Pancreas (tissue), 10 donors: ENCODE measurements around the gene POLR3F. TPM values are rescaled to one million over a fixed set of nuclear protein-coding genes. Genes with fewer than 3 reads are reported as not detected.

Experiments
- ATAC-seq, 4 donors: fragments of 200-7000 bp; cut with Tn5 transposase; one replicate each; pipeline versions ENCODE4 v1.8.0 to v1.9.1; 2020; ENCODE audit warnings: mild to moderate bottlenecking in 4 of 4, moderate library complexity in 4 of 4
- DNase-seq, 6 donors: peaks; one replicate each; pipeline ENCODE4 v3.0.0-alpha.2; 2020
- FAIRE-seq: peaks from 2 replicates; lab custom pipeline; 2012; peaks lifted over from hg19 to GRCh38; lab: Jason Lieb, UNC
- H3K27ac ChIP-seq, 4 donors: fragments of 200-600 bp; sonication (generic); 1 replicate in 3 of 4; 2 replicates in 1 of 4; pipeline versions ENCODE4 v1.5.0 to v1.8.0; 2020
- H3K27me3 ChIP-seq, 4 donors: fragments of 200-600 bp; one replicate each; pipeline ENCODE4 v1.8.0; 2021
- H3K36me3 ChIP-seq, 3 donors: fragments of 200-600 bp; sonication (generic) in 1 of 3; one replicate each; pipeline versions ENCODE4 v1.5.0 to v1.8.0; 2020 to 2021
- H3K4me1 ChIP-seq, 3 donors: fragments of 200-600 bp; one replicate each; pipeline ENCODE4 v1.8.0; 2021
- H3K4me3 ChIP-seq, 4 donors: fragments of 200-600 bp; sonication (generic) in 2 of 4; one replicate each; pipeline versions ENCODE4 v1.5.0 to v1.8.0; 2020 to 2021
- H3K9me3 ChIP-seq, 4 donors: fragments of 200-600 bp; one replicate each; pipeline ENCODE4 v1.8.0; 2021
- CTCF ChIP-seq, 4 donors: fragments of 200-600 bp; sonication (generic) in 3 of 4; IDR thresholded peaks; one replicate each; pipeline versions ENCODE4 v1.5.0 to v1.8.0; 2021; ENCODE audit warnings: antibody characterized with exemption in 4 of 4
- WGBS, 2 donors: extraction: QIAGEN DNeasy Blood & Tissue Kit; methylation state at CpG; one replicate each; pipeline ENCODE4 v1.1.7; 2013; 5-methylcytosine and 5-hydroxymethylcytosine counted together
- intact Hi-C, 3 donors: fragments of 100-400 bp; cut with DNase I; formaldehyde crosslinking; loops; one replicate each; pipeline versions ENCODE4 v1.11.1 to v1.14.2; 2022
- polyA plus RNA-seq, 2 donors: library from polyadenylated mRNA; stranded (reverse); fragments of 200-250 nt; gene quantifications; one replicate each; pipeline ENCODE4 v1.2.3, GENCODE V29; 2013
- total RNA-seq, 6 donors: library from RNA; stranded (reverse); fragmentation: NEBNext Ultra II Directional in 4 of 6; extraction: Animal tissue kit (Norgen Biotek cat#: 25700) in 4 of 6; gene quantifications; one replicate each; pipeline versions ENCODE4 v1.2.1 to v1.2.4, GENCODE V29; 2021 to 2023
- donor health status: healthy with polysubstance abuse.
- donor health status: DM: no; HTN: no; CAD: no; lungs with moderate emphysema.
- donor health status: DM: no; HTN: no; CAD: no.
- donor health status: control.
- donor health status: control.
- donor health status: Bipolar disorder and iron deficiency.
- donor health status: DM: yes; HTN: yes; CAD: no.
- donor health status: DM: no; HTN: no; CAD: no.
- donor health status: DM: no; HTN: no; CAD: no.
- donor health status: DM: yes; HTN: yes; CAD: no.

The POLR3F gene
- total and polyA plus RNA-seq, 8 donors, result 3.3 to 8.6 (median 4.0) TPM

- ATAC-seq (no peak), FAIRE-seq (no peak), DNase-seq (no peak)
- Histone ChIP-seq H3K4me3 (no peak overlapping the region), H3K27me3 (no peaks in the 10 kb centered on the region), H3K9me3 (no peaks in the 10 kb centered on the region), H3K4me1 (no peaks in the 10 kb centered on the region), H3K36me3 (no peaks in the 10 kb centered on the region), H3K27ac (no peak overlapping the region)
- intact Hi-C loops, result no loop called here
- 82 to 83% methylated on average over 3 of the region's 3 CpGs for WGBS, 2 donors
- TF ChIP-seq CTCF (IDR thresholded peaks at IDR 0.05), result no peak
Measured at GRCh38 chr20:18456600-18456999, 10.6 kb upstream of the POLR3F start.

GRCh38 chr20:18465536-18466200 lies 1.5 kb upstream of the POLR3F start:
- WGBS, 2 donors, result 28 to 30% methylated on average over 6 of the region's 6 CpGs
- peaks cover 8 to 14% (median 8%) of the 10 kb centered on the region in 3 donors for H3K4me1 ChIP-seq
- no peak overlapping the region for H3K4me3 ChIP-seq
- H3K9me3 ChIP-seq, result no peaks in the 10 kb centered on the region
- no peak for TF ChIP-seq CTCF (IDR thresholded peaks at IDR 0.05)
- FAIRE-seq, result no peak
- no peak overlapping the region for H3K27ac ChIP-seq
- H3K36me3 ChIP-seq, result no peaks in the 10 kb centered on the region
- H3K27me3 ChIP-seq, result no peaks in the 10 kb centered on the region
- intact Hi-C loops, result no loop called here
- DNase-seq, result no peak
- no peak for ATAC-seq

- intact Hi-C loops, result no loop called here
- FAIRE-seq, result no peak
- H3K36me3 ChIP-seq, result no peaks in the 10 kb centered on the region
Measured at GRCh38 chr20:18466574-18466893, 656 bp upstream of the POLR3F start.

GRCh38 chr20:18477218-18477617 lies 10.0 kb downstream of the POLR3F start:
- Histone ChIP-seq H3K36me3 (peaks cover 0 to 52% (median 0%) of the 10 kb centered on the region in 3 donors), H3K27ac (no peak overlapping the region), H3K4me3 (no peak overlapping the region), H3K27me3 (no peaks in the 10 kb centered on the region), H3K4me1 (peaks cover 0 to 4% (median 0%) of the 10 kb centered on the region in 3 donors), H3K9me3 (no peaks in the 10 kb centered on the region)
- ATAC-seq, result no peak
- no peak for DNase-seq
- intact Hi-C loops, result no loop called here
- FAIRE-seq, result peak; percentile 32
- WGBS, 2 donors, result 41 to 48% methylated on average over 1 of the region's 1 CpG
- TF ChIP-seq CTCF (IDR thresholded peaks at IDR 0.05), result no peak

More at GRCh38 chr20:18466574-18466893, 656 bp upstream of the POLR3F start:
- Histone ChIP-seq H3K27me3 (no peaks in the 10 kb centered on the region), H3K9me3 (no peaks in the 10 kb centered on the region), H3K4me1 (peaks cover 8 to 14% (median 8%) of the 10 kb centered on the region in 3 donors), H3K27ac (no peak overlapping the region), H3K4me3 (peak overlapping the region; percentile 73 to 96 (median 88))
- peak; percentile 30 to 63 (median 52) for ATAC-seq
- no peak for DNase-seq
- 0% methylated on average over 15 of the region's 15 CpGs for WGBS, 2 donors
- TF ChIP-seq CTCF (IDR thresholded peaks at IDR 0.05), result no peak

GRCh38 chr20:18477821-18478220 lies 10.6 kb downstream of the POLR3F start:
- no peaks in the 10 kb centered on the region for H3K27me3 ChIP-seq
- 53 to 72% methylated on average over 1 of the region's 1 CpG for WGBS, 2 donors
- intact Hi-C loops, result no loop called here
- no peak for TF ChIP-seq CTCF (IDR thresholded peaks at IDR 0.05)
- no peak overlapping the region for H3K27ac ChIP-seq
- H3K4me3 ChIP-seq, result no peak overlapping the region
- H3K4me1 ChIP-seq, result peaks cover 0 to 4% (median 0%) of the 10 kb centered on the region in 3 donors
- peaks cover 0 to 54% (median 0%) of the 10 kb centered on the region in 3 donors for H3K36me3 ChIP-seq
- FAIRE-seq (no peak), ATAC-seq (no peak), DNase-seq (no peak)
- no peaks in the 10 kb centered on the region for H3K9me3 ChIP-seq
